HCT116 (cell line): Measurements from ENCODE around the gene HLA-DRB1. TPM values are rescaled to one million over a fixed set of nuclear protein-coding genes. Genes with fewer than 3 reads are reported as not detected.

Experiments
- ATAC-seq: fragments of 200-7000 bp; cut with Tn5 transposase; 2 replicates; pipeline ENCODE4 v1.9.1; 2020; ENCODE audit warnings: mild to moderate bottlenecking, moderate library complexity
- BruUV-seq: library from RNA; stranded (reverse); fragments of 400-500 nt; replicated peaks from 2 replicates; lab custom pipeline; 2021; lab: Mats Ljungman, UMichigan
- CTCF ChIA-PET: fragments of 300-600 bp; sonication (Branson Sonifier 250); formaldehyde crosslinking; loops from one replicate; lab custom pipeline; 2021; ENCODE audit warnings: antibody characterized with exemption; lab: Charles Lee
- POLR2A ChIA-PET: fragments of 300-600, 350-600 bp; sonication (Branson Sonifier 250); formaldehyde crosslinking; loops from one replicate; lab custom pipeline; 2021; ENCODE audit warnings: antibody characterized with exemption; lab: Charles Lee
- RAD21 ChIA-PET, 2 experiments: fragments of 300-600 bp; sonication (Branson Sonifier 250); formaldehyde crosslinking; loops; one replicate each; lab custom pipeline; 2023; ENCODE audit warnings: low total read pairs in 2 of 2; ENCODE audit not compliant: uncharacterized antibody in 2 of 2, unreplicated experiment in 2 of 2, low non-redundant PET in 1 of 2; lab: Charles Lee
- DNase-seq: peaks from one replicate; pipeline ENCODE4 v3.0.0-alpha.2; 2010; ENCODE audit warnings: low read depth, low spot score
- H2AFZ ChIP-seq: fragments of 200-600 bp; shearing (Covaris generic), sonication (generic); 2 replicates; pipeline ENCODE4 v1.6.1; 2017; ENCODE audit warnings: low read depth, mixed run types, mixed read lengths, antibody characterized with exemption, low read length; ENCODE audit not compliant: poor library complexity, severe bottlenecking
- H3K27ac ChIP-seq: 2 replicates; pipeline ENCODE4 v1.5.1; 2012; ENCODE audit warnings: low read depth, low read length
- H3K27me3 ChIP-seq: fragments of 200-600 bp; sonication (generic); 2 replicates; pipeline ENCODE4 v1.6.1; 2016; ENCODE audit warnings: mixed run types, low read length, mixed read lengths; ENCODE audit not compliant: insufficient read depth
- H3K36me3 ChIP-seq, 2 experiments: fragments of 200-500 bp in 1 of 2; fragments of 200-600 bp in 1 of 2; sonication (Bioruptor generic) in 1 of 2; sonication (generic) in 1 of 2; 2 replicates each; pipeline versions ENCODE4 v1.5.1 to v1.6.1; 2014 to 2016; ENCODE audit warnings: low read length in 2 of 2, inconsistent platforms in 1 of 2, mixed read lengths in 1 of 2, mixed run types in 1 of 2; ENCODE audit not compliant: insufficient read depth in 2 of 2, control insufficient read depth in 1 of 2
- H3K4me1 ChIP-seq, 2 experiments: fragments of 200-600 bp in 1 of 2; sonication (generic) in 1 of 2; 2 replicates each; pipeline versions ENCODE4 v1.5.1 to v1.6.1; 2012 to 2017; ENCODE audit warnings: low read length in 2 of 2, inconsistent platforms in 1 of 2, mild to moderate bottlenecking in 1 of 2, mixed read lengths in 1 of 2, mixed run types in 1 of 2, moderate library complexity in 1 of 2; ENCODE audit not compliant: insufficient read depth in 2 of 2, control insufficient read depth in 1 of 2
- H3K4me2 ChIP-seq: fragments of 200-600 bp; sonication (generic); 2 replicates; pipeline ENCODE4 v1.6.1; 2017; ENCODE audit warnings: mixed run types, low read length, mixed read lengths
- H3K4me3 ChIP-seq, 2 experiments: fragments of 200-600 bp in 1 of 2; sonication (generic) in 1 of 2; replicated peaks in 1 of 2; 2 replicates each; pipeline ENCODE4 v1.5.1; 2011 to 2016; ENCODE audit warnings: low read length in 2 of 2, control low read depth in 1 of 2, low read depth in 1 of 2, mild to moderate bottlenecking in 1 of 2, mixed read lengths in 1 of 2, mixed run types in 1 of 2
- H3K79me2 ChIP-seq: fragments of 200-600 bp; sonication (generic); 2 replicates; pipeline ENCODE4 v1.6.1; 2017; ENCODE audit warnings: mild to moderate bottlenecking, mixed run types, low read length, moderate library complexity, mixed read lengths; ENCODE audit not compliant: insufficient read depth
- H3K9ac ChIP-seq: fragments of 200-600 bp; sonication (generic); 2 replicates; pipeline ENCODE4 v1.6.1; 2016; ENCODE audit warnings: low read length, mixed read lengths
- H3K9me2 ChIP-seq: fragments of 200-600 bp; sonication (generic), shearing (Covaris generic); 2 replicates; pipeline ENCODE4 v1.6.1; 2017; ENCODE audit warnings: mixed run types, mild to moderate bottlenecking, moderate library complexity; ENCODE audit not compliant: insufficient read depth
- H3K9me3 ChIP-seq, 2 experiments: fragments of 200-500 bp in 1 of 2; fragments of 200-600 bp in 1 of 2; sonication (Bioruptor generic) in 1 of 2; sonication (generic) in 1 of 2; 2 replicates each; pipeline ENCODE4 v1.6.1; 2014 to 2017; ENCODE audit warnings: low read length in 2 of 2, mixed read lengths in 2 of 2, inconsistent platforms in 1 of 2, low read depth in 1 of 2, mild to moderate bottlenecking in 1 of 2, mixed run types in 1 of 2, moderate library complexity in 1 of 2; ENCODE audit not compliant: control insufficient read depth in 1 of 2, insufficient read depth in 1 of 2
- H4K20me1 ChIP-seq: fragments of 200-600 bp; sonication (generic), shearing (Covaris generic); 2 replicates; pipeline ENCODE4 v1.6.1; 2017; ENCODE audit warnings: mixed run types, mild to moderate bottlenecking, moderate library complexity; ENCODE audit not compliant: insufficient read depth
- CBX3 ChIP-seq: IDR thresholded peaks from 2 replicates; pipeline ENCODE4 v1.6.1; 2012; ENCODE audit warnings: low read depth
- ELF1 ChIP-seq: IDR thresholded peaks from 2 replicates; pipeline ENCODE4 v1.6.1; 2012; ENCODE audit warnings: low read depth, borderline replicate concordance
- EZH2phosphoT487 ChIP-seq: fragments of 200-600 bp; IDR thresholded peaks from 2 replicates; pipeline ENCODE4 v1.6.1; 2018; ENCODE audit warnings: antibody characterized with exemption, borderline replicate concordance
- FOSL1 ChIP-seq: IDR thresholded peaks from 2 replicates; pipeline ENCODE4 v1.6.1; 2012; ENCODE audit warnings: low read depth
- POLR2A ChIP-seq: IDR thresholded peaks from 2 replicates; pipeline ENCODE4 v1.7.0; 2011; ENCODE audit warnings: borderline replicate concordance; ENCODE audit not compliant: insufficient read depth, insufficient read length; ENCODE audit errors: extremely low read depth
- POLR2AphosphoS5 ChIP-seq: IDR thresholded peaks from 2 replicates; pipeline ENCODE4 v1.6.1; 2011; ENCODE audit warnings: mild to moderate bottlenecking, low read depth, low read length, moderate library complexity
- RAD21 ChIP-seq: IDR thresholded peaks from 2 replicates; pipeline ENCODE4 v1.6.1; 2012; ENCODE audit warnings: low read depth, mild to moderate bottlenecking
- SP1 ChIP-seq: IDR thresholded peaks from 2 replicates; pipeline ENCODE4 v1.6.1; 2012; ENCODE audit warnings: low read depth
- SRF ChIP-seq: IDR thresholded peaks from 2 replicates; pipeline ENCODE4 v1.6.1; 2012; ENCODE audit warnings: low read depth
- YY1 ChIP-seq: IDR thresholded peaks from 2 replicates; pipeline ENCODE4 v1.6.1; 2011; ENCODE audit warnings: low read length, low read depth, moderate library complexity, mild to moderate bottlenecking; ENCODE audit not compliant: insufficient replicate concordance; ENCODE audit errors: extremely low read depth
- ZFX ChIP-seq: fragments of 450-650 bp; IDR thresholded peaks from 2 replicates; pipeline ENCODE4 v1.6.1; 2017
- ZNF274 ChIP-seq: fragments of 200-500 bp; sonication (Bioruptor generic); IDR thresholded peaks from 2 replicates; pipeline ENCODE4 v1.6.1; 2014; ENCODE audit warnings: mild to moderate bottlenecking, low read depth, low read length, inconsistent platforms
- intact Hi-C: fragments of 100-400 bp; cut with micrococcal nuclease; formaldehyde crosslinking; loops from 2 replicates; pipeline ENCODE4 v1.10.0; 2022
- total RNA-seq: library from RNA; stranded (reverse); gene quantifications from one replicate; pipeline ENCODE4 v1.2.1, GENCODE V29; 2021; ENCODE audit not compliant: unreplicated experiment
- TF ChIP-seq, protein P1 (sequence below): IDR thresholded peaks from 2 replicates; pipeline ENCODE4 v1.6.1; 2012
- TF ChIP-seq, protein P2 (sequence below): IDR thresholded peaks from 2 replicates; pipeline ENCODE4 v1.6.1; 2012
- TF ChIP-seq, protein P3 (sequence below), 3 experiments: fragments of 200-600 bp in 1 of 3; sonication (generic) in 1 of 3; IDR thresholded peaks in 2 of 3; conservative IDR thresholded peaks in 1 of 3; 2 replicates each; pipeline ENCODE4 v1.5.1; 2012 to 2017; ENCODE audit warnings: low read depth in 2 of 3, low read length in 2 of 3, antibody characterized with exemption in 1 of 3, borderline replicate concordance in 1 of 3, control low read depth in 1 of 3, mild to moderate bottlenecking in 1 of 3, mixed read lengths in 1 of 3, mixed run types in 1 of 3, moderate library complexity in 1 of 3; ENCODE audit not compliant: insufficient read depth in 1 of 3
- TF ChIP-seq, protein P4 (sequence below): IDR thresholded peaks from 2 replicates; pipeline ENCODE4 v1.6.1; 2012; ENCODE audit warnings: low read depth

The HLA-DRB1 gene
- total RNA-seq, 1 experiment from 2014 or later, result 2.7 TPM

DNA sequence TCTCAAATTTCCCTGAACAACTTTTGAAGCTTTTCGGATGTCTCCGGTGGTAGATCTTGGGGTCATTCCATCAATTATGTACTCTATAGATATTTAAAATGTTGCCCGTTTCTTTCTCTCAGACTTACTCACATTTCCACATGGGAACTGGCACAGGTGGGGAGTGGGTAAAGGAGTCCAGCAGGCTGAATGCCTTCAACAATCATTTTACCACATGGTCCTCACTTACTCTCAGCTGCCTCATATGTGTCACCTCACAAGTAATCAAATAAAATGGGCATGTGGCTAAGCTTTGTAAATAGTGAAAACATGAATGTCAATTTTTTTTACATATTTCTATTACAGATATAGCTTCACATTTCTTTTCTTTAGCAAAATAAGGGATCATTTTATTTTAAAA, 48.2 kb upstream of the HLA-DRB1 start:
- Histone ChIP-seq H3K9me3 (no peaks in the 10 kb centered on the region), H4K20me1 (no peaks in the 10 kb centered on the region), H3K4me2 (no peak overlapping the region)
- ChIA-PET CTCF (no interaction called here), RAD21 (no interaction called here), POLR2A (no interaction called here)
- intact Hi-C loops, result no loop called here
- ATAC-seq (no peak), DNase-seq (no peak)
- no TSS peak for BruUV-seq
- TF ChIP-seq, protein P1, sequence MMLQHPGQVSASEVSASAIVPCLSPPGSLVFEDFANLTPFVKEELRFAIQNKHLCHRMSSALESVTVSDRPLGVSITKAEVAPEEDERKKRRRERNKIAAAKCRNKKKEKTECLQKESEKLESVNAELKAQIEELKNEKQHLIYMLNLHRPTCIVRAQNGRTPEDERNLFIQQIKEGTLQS, result no peak
- TF ChIP-seq SRF (no peak), RAD21 (no peak), YY1 (no peak), ZFX (no peak), CBX3 (no peak), POLR2AphosphoS5 (no peak), EZH2phosphoT487 (no peak), ZNF274 (no peak), SP1 (no peak), ELF1 (no peak), POLR2A (no peak), FOSL1 (no peak)
- TF ChIP-seq, protein P2, sequence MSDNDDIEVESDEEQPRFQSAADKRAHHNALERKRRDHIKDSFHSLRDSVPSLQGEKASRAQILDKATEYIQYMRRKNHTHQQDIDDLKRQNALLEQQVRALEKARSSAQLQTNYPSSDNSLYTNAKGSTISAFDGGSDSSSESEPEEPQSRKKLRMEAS, result no peak
- TF ChIP-seq, protein P3, sequence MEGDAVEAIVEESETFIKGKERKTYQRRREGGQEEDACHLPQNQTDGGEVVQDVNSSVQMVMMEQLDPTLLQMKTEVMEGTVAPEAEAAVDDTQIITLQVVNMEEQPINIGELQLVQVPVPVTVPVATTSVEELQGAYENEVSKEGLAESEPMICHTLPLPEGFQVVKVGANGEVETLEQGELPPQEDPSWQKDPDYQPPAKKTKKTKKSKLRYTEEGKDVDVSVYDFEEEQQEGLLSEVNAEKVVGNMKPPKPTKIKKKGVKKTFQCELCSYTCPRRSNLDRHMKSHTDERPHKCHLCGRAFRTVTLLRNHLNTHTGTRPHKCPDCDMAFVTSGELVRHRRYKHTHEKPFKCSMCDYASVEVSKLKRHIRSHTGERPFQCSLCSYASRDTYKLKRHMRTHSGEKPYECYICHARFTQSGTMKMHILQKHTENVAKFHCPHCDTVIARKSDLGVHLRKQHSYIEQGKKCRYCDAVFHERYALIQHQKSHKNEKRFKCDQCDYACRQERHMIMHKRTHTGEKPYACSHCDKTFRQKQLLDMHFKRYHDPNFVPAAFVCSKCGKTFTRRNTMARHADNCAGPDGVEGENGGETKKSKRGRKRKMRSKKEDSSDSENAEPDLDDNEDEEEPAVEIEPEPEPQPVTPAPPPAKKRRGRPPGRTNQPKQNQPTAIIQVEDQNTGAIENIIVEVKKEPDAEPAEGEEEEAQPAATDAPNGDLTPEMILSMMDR (IDR thresholded peaks at IDR 0.05 in 2 of 3, conservative IDR thresholded peaks at IDR 0.05 in 1 of 3; ENCODE audit: borderline replicate concordance in 1 of 3, insufficient read depth in 1 of 3, low read depth in 2 of 3, low read length in 2 of 3), result no peak
- TF ChIP-seq, protein P4, sequence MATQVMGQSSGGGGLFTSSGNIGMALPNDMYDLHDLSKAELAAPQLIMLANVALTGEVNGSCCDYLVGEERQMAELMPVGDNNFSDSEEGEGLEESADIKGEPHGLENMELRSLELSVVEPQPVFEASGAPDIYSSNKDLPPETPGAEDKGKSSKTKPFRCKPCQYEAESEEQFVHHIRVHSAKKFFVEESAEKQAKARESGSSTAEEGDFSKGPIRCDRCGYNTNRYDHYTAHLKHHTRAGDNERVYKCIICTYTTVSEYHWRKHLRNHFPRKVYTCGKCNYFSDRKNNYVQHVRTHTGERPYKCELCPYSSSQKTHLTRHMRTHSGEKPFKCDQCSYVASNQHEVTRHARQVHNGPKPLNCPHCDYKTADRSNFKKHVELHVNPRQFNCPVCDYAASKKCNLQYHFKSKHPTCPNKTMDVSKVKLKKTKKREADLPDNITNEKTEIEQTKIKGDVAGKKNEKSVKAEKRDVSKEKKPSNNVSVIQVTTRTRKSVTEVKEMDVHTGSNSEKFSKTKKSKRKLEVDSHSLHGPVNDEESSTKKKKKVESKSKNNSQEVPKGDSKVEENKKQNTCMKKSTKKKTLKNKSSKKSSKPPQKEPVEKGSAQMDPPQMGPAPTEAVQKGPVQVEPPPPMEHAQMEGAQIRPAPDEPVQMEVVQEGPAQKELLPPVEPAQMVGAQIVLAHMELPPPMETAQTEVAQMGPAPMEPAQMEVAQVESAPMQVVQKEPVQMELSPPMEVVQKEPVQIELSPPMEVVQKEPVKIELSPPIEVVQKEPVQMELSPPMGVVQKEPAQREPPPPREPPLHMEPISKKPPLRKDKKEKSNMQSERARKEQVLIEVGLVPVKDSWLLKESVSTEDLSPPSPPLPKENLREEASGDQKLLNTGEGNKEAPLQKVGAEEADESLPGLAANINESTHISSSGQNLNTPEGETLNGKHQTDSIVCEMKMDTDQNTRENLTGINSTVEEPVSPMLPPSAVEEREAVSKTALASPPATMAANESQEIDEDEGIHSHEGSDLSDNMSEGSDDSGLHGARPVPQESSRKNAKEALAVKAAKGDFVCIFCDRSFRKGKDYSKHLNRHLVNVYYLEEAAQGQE, result no peak
- TF ChIP-seq, all 23 proteins: peak for 0
- Histone ChIP-seq H3K9ac (no peak overlapping the region), H2AFZ (no peak overlapping the region), H3K4me3 (no peak overlapping the region), H3K9me2 (no peaks in the 10 kb centered on the region), H3K27me3 (no peaks in the 10 kb centered on the region), H3K36me3 (no peaks in the 10 kb centered on the region), H3K27ac (no peak overlapping the region), H3K79me2 (no peaks in the 10 kb centered on the region), H3K4me1 (no peaks in the 10 kb centered on the region)
